ENCODE results near the gene ARHGAP24.
A peak's percentile ranks its signal among the peaks of the same experiment; 100 is the strongest.

The ARHGAP24 gene

DNA sequence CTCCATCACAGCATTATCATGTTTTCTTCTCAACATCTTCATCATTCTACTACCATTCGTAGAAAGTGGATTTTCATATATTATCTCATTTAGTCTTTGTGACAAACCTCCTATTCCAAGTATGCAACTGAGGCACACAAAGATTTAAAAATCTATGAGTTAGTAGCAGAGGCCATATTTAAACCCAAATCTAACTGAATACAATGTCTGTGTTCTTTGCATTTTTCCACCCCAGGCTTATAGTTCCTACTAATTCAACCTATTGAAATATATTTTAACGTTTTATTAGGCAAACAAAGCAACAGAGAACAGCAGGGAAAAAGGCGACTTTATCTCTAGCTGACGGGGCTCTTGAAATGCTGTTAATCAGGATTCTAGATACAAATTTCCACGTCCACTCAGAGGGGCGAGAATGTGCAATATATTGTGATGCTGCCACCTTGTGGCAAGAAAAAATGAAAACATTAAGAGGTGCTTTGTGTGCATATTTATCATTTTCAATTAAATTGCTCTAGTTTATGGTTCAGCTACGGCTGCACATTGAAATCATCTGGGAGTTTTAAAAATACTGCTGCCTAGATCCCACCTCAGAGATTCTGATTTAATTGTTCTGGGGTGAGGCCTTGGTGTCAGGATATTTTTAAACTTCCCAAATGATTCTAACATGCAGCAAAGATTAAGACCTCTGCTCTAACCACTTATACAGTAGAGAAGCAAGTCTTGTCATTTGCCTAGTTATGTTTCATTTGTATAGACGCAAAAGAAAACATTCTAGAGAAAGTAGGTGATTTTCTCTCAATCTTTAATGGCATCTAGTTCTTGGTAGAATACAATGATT, 569.0 kb downstream of the ARHGAP24 start:
- DNase-seq = peak; percentile 27

- no peak for DNase-seq
Measured at GRCh38 chr4:86044593-86044985, 569.6 kb downstream of the ARHGAP24 start.

GRCh38 chr4:86048426-86048825, 573.5 kb downstream of the ARHGAP24 start:
- no peak for DNase-seq

DNA sequence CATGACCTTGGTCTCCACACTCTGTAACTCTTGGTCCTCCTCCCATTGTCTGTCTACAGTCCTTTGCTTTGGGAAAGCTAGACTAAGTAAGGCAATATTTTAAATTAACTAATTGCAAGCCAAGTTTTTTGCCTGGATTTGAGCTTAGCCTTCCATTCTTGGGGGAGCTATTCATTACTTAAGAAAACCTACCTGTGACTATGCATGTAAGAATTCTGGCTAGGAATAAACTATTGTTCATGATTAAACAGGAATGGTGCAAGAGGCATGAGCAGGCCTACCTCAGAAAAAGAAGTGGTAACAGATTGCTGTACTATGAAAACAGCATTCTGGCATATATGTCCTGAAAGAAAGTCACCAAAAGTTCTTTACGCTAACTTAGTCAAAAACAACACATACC, 575.5 kb downstream of the ARHGAP24 start:
- DNase-seq = no peak

All from CD4-positive, alpha-beta T cell treated with Interleukin-4 for 4 hours (primary cell).